Neuron (in vitro differentiated cells): Measurements from ENCODE around the gene VMP1.
"Not testable (repeated sequence)": the region's sequence is repeated elsewhere in the genome, so short reads cannot be mapped to it uniquely, and the experiment has no call there.

Source experiments
- H2AFZ ChIP-seq: one replicate; pipeline ENCODE4 v1.6.1; 2013; ENCODE audit warnings: low read depth, mild to moderate bottlenecking, inconsistent platforms, low read length, moderate library complexity
- H3K27me3 ChIP-seq: one replicate; pipeline ENCODE4 v1.6.1; 2013; ENCODE audit warnings: low read length; ENCODE audit not compliant: insufficient read depth
- H3K36me3 ChIP-seq: one replicate; pipeline ENCODE4 v1.6.1; 2013; ENCODE audit warnings: low read length; ENCODE audit not compliant: insufficient read depth
- H3K4me1 ChIP-seq: one replicate; pipeline ENCODE4 v1.6.1; 2013; ENCODE audit warnings: low read length; ENCODE audit not compliant: insufficient read depth
- H3K4me3 ChIP-seq: 2 replicates; pipeline ENCODE4 v1.5.1; 2013; ENCODE audit warnings: mild to moderate bottlenecking, low read length, moderate library complexity
- H3K9me3 ChIP-seq: one replicate; pipeline ENCODE4 v1.6.1; 2013; ENCODE audit warnings: low read length

Gene VMP1

DNA sequence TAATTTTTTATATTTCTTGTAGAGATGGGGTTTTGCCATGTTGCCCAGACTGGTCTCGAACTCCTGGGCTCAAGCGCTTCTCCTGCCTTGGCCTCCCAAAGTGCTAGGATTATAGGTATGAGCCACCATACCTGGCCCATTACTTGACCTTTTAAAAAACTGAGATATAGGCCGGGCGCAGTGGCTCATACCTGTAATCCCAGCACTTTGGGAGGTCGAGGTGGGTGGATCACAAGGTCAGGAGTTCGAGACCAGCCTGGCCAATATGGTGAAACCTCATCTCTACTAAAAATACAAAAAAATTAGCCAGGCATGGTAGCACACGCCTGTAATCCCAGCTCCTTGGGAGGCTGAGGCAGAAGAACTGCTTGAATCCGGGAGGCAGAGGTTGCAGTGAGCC lies 166.0 kb downstream of the VMP1 start:
- H3K27me3 ChIP-seq, result not testable (repeated sequence)

DNA sequence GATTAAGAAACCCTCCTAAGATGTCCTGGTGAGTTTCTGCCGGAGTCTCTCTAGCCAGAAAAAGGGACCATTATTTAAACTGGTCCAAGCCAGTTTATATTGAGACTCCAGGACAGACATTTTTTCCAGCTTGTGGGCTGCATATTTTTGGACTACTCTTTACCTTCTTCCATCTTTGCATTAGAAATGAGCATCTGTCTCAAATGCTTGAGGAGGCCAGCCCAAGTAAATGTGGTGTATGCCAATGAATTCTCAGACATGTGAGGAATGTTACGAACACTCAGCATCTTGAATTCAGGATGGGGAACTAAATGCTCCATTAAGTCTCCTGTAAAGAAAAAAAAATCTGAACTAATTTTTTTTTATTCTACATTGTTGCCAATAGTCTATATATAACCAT lies 166.9 kb downstream of the VMP1 start:
- Histone ChIP-seq H3K9me3 (no peaks in the 10 kb centered on the region), H3K4me3 (no peak overlapping the region), H2AFZ (no peak overlapping the region), H3K4me1 (peaks cover 12% of the 10 kb centered on the region), H3K36me3 (peaks cover 20% of the 10 kb centered on the region), H3K27me3 (no peaks in the 10 kb centered on the region)

More for the DNA sequence above, 166.0 kb downstream of the VMP1 start:
- H3K4me1 ChIP-seq, result peaks cover 12% of the 10 kb centered on the region
- peaks cover 18% of the 10 kb centered on the region for H3K36me3 ChIP-seq
- not testable (repeated sequence) for H2AFZ ChIP-seq, H3K4me3 ChIP-seq, H3K9me3 ChIP-seq

DNA sequence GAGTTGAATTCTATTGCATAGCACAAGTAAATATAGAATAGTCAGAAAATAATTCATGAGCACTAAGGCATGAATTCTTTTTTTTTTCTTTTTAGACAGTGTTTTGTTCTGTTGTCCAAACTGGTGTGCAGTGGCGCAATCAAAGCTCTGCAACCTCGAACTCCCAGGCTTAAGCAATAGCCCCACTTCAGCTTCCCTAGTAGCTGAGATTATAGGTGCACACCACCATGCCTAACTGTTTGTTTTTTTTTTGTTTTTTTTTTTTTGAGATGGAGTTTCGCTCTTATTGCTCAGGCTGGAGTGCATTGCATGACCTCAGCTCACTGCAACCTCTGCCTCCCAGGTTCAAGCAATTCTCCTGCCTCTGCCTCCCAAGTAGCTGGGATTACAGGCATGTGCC lies 168.7 kb downstream of the VMP1 start:
- H3K36me3 ChIP-seq, result peaks cover 24% of the 10 kb centered on the region
- no peak overlapping the region for H3K4me3 ChIP-seq
- peaks cover 12% of the 10 kb centered on the region for H3K4me1 ChIP-seq
- H2AFZ ChIP-seq, result no peak overlapping the region
- H3K9me3 ChIP-seq, result no peaks in the 10 kb centered on the region
- no peaks in the 10 kb centered on the region for H3K27me3 ChIP-seq

DNA sequence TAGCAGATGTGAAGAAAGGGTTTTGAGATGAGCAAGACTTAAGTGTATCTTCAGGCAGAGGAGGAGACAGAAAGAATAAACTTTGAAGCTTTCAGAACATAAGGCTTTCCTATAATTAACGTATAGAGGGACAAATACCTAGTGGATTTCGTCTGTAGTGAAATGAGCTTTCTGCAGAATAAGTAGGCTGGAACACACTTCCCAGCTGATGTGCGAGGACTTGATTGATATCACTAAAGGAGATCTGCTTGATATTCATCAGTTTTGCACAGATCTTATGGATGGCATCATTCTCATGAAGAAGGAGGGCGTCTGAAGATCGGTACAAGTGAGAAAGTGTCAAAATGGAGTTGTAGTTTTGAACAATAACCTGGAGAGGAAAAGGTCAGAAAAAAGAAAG lies 170.5 kb downstream of the VMP1 start:
- H2AFZ ChIP-seq, result no peak overlapping the region
- peaks cover 28% of the 10 kb centered on the region for H3K36me3 ChIP-seq
- H3K27me3 ChIP-seq, result no peaks in the 10 kb centered on the region
- H3K4me1 ChIP-seq, result peaks cover 12% of the 10 kb centered on the region
- no peak overlapping the region for H3K4me3 ChIP-seq
- no peaks in the 10 kb centered on the region for H3K9me3 ChIP-seq

DNA sequence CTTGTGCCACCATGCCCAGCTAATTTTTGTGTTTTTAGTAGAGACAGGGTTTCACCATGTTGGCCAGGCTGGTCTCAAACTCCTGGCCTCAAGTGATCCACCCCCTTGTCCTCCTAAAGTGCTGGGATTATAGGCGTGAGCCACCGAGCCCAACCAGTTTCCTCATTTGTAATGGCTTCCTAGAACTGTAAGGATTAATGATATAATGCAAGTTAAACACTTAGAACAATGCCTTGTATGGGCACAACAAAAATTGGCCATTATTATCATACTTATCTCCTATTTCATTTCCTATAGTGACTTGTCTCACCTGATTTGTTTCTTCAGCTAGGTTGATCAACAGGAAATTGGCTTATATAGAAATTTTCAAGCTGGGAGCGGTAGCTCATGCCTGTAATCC lies 171.2 kb downstream of the VMP1 start:
- no peaks in the 10 kb centered on the region for H3K27me3 ChIP-seq
- peaks cover 12% of the 10 kb centered on the region for H3K4me1 ChIP-seq
- H2AFZ ChIP-seq, result no peak overlapping the region
- H3K36me3 ChIP-seq, result peaks cover 32% of the 10 kb centered on the region
- H3K4me3 ChIP-seq, result no peak overlapping the region
- H3K9me3 ChIP-seq, result no peaks in the 10 kb centered on the region

DNA sequence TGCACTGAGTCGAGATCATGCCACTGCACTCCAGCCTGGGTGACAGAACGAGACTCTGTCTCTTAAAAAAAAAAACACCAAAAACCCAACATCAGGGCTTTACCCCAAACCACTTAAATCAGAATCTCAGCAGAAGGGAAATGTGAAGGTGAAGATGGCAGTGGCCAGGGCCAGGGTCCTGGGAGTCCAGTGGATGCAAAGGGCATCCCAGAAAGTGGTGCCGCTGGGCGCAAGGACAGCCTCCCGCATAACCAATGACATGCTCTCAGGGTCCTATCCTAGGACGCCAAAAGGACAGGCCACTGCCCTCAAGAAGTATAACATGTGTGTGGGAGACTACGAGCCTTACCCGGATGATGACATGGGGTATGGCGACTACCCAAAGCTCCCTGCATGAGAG lies 177.4 kb downstream of the VMP1 start:
- no peak overlapping the region for H2AFZ ChIP-seq
- H3K27me3 ChIP-seq, result no peaks in the 10 kb centered on the region
- H3K4me3 ChIP-seq, result no peak overlapping the region
- no peaks in the 10 kb centered on the region for H3K4me1 ChIP-seq
- H3K36me3 ChIP-seq, result peaks cover 42% of the 10 kb centered on the region
- no peaks in the 10 kb centered on the region for H3K9me3 ChIP-seq

DNA sequence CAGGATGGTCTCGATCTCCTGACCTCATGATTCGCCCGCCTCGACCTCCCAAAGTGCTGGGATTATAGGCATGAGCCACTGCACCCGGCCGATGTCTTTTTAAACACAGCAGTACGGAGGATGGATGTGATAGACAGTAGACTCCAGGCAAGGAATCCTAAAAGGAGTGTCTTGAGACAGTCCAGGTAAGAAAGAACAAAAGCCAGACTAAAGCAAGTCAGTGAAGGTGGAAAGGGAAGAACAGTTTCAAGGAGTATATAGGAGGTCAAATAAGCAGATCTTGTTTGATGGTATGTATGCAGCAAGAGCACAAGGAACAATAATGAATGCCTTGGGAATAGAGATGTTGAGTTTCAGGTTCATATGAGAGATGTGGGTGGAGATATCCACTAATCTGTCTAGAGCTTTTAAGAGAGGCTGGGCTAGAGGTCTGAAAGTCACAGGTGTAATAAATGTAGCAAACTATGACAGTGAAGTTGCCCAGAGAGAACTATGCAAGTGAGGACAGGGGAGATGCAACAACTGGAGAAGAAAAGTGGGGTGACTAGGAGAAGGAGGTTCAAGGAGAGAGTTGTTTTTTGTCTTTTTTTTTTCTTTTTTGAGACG lies 180.8 kb downstream of the VMP1 start:
- Histone ChIP-seq H3K27me3 (no peaks in the 10 kb centered on the region), H3K4me1 (peaks cover 8% of the 10 kb centered on the region), H3K4me3 (no peak overlapping the region), H3K36me3 (peaks cover 35% of the 10 kb centered on the region), H2AFZ (no peak overlapping the region), H3K9me3 (no peaks in the 10 kb centered on the region)

DNA sequence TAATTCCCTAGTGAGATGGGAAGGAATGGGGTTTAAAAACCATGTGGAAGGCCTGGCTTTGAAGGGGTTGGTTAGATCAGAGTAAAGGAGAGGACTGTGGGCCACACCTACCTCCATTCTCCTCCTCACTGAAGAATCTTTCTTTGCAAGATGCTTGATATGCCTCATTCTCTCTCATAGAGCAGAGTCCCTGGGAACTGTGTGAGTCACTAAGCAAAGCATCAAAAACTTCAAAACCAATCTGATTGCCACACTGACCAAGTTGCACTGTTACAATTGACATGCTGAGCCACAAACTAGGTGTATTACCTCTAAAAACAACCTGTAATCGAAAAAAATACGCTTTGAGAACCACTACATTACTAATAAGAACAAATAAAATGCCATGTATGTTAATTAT lies 183.3 kb downstream of the VMP1 start:
- Histone ChIP-seq H3K4me3 (no peak overlapping the region), H3K27me3 (no peaks in the 10 kb centered on the region), H2AFZ (no peak overlapping the region), H3K36me3 (peaks cover 19% of the 10 kb centered on the region), H3K4me1 (peaks cover 18% of the 10 kb centered on the region), H3K9me3 (no peaks in the 10 kb centered on the region)
